Measurements from ENCODE around the gene HACD2. TPM values are rescaled to one million over a fixed set of nuclear protein-coding genes. Genes with fewer than 3 reads are reported as not detected.

Gene HACD2
- total and polyA plus RNA-seq, 10 of the 15 experiments (the other 5 are each of a cell fraction or from before 2014, with no cell fraction given) = 9.1 to 30.0 (median 18.8) TPM

DNA sequence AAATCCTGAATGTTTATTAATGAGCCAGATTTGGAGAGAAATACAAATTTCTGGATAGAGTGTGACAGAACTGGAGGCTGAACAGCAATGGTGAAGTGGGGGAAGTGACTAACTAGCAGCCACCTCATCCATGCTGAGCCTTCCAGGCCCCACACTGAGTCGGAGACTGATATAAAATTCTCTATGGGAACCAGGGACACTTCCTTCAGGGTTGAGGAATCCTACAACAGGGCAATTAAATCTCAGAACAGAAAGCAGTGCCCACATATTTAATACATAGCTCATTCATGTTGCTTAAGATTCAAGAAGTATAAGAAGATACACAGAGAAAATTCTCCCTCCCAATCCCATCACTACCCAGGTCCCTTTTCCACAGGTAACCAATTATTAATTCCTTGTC, 49.3 kb downstream of the HACD2 start:
- no peaks in the 10 kb centered on the region; the same call in 1 of the 2 replicates for H3K79me2 ChIP-seq (ENCODE audit: control insufficient read depth, insufficient read depth, low read length)
- no TSS peak for BruUV-seq (replicated peaks)
- no peak overlapping the region for H3K27ac ChIP-seq (ENCODE audit: control insufficient read depth, insufficient read depth)
- 94% methylated on average over 1 of the region's 1 CpG for WGBS (ENCODE audit: insufficient coverage, insufficient replicate concordance, low lambda C conversion rate, missing lambda C conversion rate)
- no peak overlapping the region for H3K4me3 ChIP-seq
- no peak for TF ChIP-seq MYC (IDR thresholded peaks at IDR 0.05; ENCODE audit: insufficient read depth, insufficient read length, insufficient replicate concordance, low read length, severe bottlenecking)
- TF ChIP-seq, protein P1, sequence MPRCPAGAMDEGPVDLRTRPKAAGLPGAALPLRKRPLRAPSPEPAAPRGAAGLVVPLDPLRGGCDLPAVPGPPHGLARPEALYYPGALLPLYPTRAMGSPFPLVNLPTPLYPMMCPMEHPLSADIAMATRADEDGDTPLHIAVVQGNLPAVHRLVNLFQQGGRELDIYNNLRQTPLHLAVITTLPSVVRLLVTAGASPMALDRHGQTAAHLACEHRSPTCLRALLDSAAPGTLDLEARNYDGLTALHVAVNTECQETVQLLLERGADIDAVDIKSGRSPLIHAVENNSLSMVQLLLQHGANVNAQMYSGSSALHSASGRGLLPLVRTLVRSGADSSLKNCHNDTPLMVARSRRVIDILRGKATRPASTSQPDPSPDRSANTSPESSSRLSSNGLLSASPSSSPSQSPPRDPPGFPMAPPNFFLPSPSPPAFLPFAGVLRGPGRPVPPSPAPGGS (IDR thresholded peaks at IDR 0.05; ENCODE audit: borderline replicate concordance, insufficient read depth, low read depth, low read length, poor library complexity, severe bottlenecking) = no peak
- TF ChIP-seq, protein P2, sequence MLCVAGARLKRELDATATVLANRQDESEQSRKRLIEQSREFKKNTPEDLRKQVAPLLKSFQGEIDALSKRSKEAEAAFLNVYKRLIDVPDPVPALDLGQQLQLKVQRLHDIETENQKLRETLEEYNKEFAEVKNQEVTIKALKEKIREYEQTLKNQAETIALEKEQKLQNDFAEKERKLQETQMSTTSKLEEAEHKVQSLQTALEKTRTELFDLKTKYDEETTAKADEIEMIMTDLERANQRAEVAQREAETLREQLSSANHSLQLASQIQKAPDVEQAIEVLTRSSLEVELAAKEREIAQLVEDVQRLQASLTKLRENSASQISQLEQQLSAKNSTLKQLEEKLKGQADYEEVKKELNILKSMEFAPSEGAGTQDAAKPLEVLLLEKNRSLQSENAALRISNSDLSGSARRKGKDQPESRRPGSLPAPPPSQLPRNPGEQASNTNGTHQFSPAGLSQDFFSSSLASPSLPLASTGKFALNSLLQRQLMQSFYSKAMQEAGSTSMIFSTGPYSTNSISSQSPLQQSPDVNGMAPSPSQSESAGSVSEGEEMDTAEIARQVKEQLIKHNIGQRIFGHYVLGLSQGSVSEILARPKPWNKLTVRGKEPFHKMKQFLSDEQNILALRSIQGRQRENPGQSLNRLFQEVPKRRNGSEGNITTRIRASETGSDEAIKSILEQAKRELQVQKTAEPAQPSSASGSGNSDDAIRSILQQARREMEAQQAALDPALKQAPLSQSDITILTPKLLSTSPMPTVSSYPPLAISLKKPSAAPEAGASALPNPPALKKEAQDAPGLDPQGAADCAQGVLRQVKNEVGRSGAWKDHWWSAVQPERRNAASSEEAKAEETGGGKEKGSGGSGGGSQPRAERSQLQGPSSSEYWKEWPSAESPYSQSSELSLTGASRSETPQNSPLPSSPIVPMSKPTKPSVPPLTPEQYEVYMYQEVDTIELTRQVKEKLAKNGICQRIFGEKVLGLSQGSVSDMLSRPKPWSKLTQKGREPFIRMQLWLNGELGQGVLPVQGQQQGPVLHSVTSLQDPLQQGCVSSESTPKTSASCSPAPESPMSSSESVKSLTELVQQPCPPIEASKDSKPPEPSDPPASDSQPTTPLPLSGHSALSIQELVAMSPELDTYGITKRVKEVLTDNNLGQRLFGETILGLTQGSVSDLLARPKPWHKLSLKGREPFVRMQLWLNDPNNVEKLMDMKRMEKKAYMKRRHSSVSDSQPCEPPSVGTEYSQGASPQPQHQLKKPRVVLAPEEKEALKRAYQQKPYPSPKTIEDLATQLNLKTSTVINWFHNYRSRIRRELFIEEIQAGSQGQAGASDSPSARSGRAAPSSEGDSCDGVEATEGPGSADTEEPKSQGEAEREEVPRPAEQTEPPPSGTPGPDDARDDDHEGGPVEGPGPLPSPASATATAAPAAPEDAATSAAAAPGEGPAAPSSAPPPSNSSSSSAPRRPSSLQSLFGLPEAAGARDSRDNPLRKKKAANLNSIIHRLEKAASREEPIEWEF (IDR thresholded peaks at IDR 0.05; ENCODE audit: insufficient replicate concordance, low read depth, low read length) = no peak
- TF ChIP-seq SIN3A (IDR thresholded peaks at IDR 0.05; ENCODE audit: low read depth, low read length) = no peak
- no peak for TF ChIP-seq EZH2 (IDR thresholded peaks at IDR 0.05; ENCODE audit: borderline replicate concordance, control insufficient read depth, low read depth, low read length)
- no peak for TF ChIP-seq JUND (IDR thresholded peaks at IDR 0.05; ENCODE audit: low read depth, low read length)
- no peak for TF ChIP-seq GATAD2B (conservative IDR thresholded peaks at IDR 0.05; ENCODE audit: low read depth)
- TF ChIP-seq, protein P3, sequence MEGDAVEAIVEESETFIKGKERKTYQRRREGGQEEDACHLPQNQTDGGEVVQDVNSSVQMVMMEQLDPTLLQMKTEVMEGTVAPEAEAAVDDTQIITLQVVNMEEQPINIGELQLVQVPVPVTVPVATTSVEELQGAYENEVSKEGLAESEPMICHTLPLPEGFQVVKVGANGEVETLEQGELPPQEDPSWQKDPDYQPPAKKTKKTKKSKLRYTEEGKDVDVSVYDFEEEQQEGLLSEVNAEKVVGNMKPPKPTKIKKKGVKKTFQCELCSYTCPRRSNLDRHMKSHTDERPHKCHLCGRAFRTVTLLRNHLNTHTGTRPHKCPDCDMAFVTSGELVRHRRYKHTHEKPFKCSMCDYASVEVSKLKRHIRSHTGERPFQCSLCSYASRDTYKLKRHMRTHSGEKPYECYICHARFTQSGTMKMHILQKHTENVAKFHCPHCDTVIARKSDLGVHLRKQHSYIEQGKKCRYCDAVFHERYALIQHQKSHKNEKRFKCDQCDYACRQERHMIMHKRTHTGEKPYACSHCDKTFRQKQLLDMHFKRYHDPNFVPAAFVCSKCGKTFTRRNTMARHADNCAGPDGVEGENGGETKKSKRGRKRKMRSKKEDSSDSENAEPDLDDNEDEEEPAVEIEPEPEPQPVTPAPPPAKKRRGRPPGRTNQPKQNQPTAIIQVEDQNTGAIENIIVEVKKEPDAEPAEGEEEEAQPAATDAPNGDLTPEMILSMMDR (IDR thresholded peaks at IDR 0.05 in 2 of 3, conservative IDR thresholded peaks at IDR 0.05 in 1 of 3; ENCODE audit: control insufficient read depth in 2 of 3, extremely low read depth in 1 of 3, insufficient read depth in 1 of 3, low read depth in 3 of 3, low read length in 3 of 3) = no peak
- TF ChIP-seq KAT2A (conservative IDR thresholded peaks at IDR 0.05; ENCODE audit: control insufficient read depth, low read depth, low read length) = no peak
- TF ChIP-seq MXI1 (IDR thresholded peaks at IDR 0.05; ENCODE audit: low read depth, low read length) = no peak
- no peak for TF ChIP-seq ZNF24 (IDR thresholded peaks at IDR 0.05)
- TF ChIP-seq CBX5 (IDR thresholded peaks at IDR 0.05; ENCODE audit: low read depth) = no peak
- no peak for TF ChIP-seq EGR1 (IDR thresholded peaks at IDR 0.05; ENCODE audit: borderline replicate concordance in 1 of 2, low read depth in 2 of 2, low read length in 2 of 2)
- TF ChIP-seq GABPA (IDR thresholded peaks at IDR 0.05; ENCODE audit: low read depth) = no peak
- TF ChIP-seq SUZ12 (IDR thresholded peaks at IDR 0.05; ENCODE audit: unreplicated experiment) = no peak
- TF ChIP-seq SP1 (IDR thresholded peaks at IDR 0.05; ENCODE audit: low read depth, low read length) = no peak
- H2AFZ ChIP-seq (ENCODE audit: control insufficient read depth, low read depth, low read length) = no peak overlapping the region
- DNase-seq (ENCODE audit: low read depth, low spot score) (no peak), ATAC-seq (no peak), FAIRE-seq (no peak)
- H3K4me1 ChIP-seq (ENCODE audit: control insufficient read depth, insufficient read depth, low read length) = peaks cover 11% of the 10 kb centered on the region
- H4K20me1 ChIP-seq (ENCODE audit: control insufficient read depth, insufficient read depth) = no peaks in the 10 kb centered on the region
- ChIA-PET CTCF (interaction anchor here (1.4 to 2.6 kb wide), 3 partner anchors 16 to 27 kb away, joined by 3 to 10 read pairs (median 6); no protein-coding TSS in a partner anchor), RAD21 (ENCODE audit: unreplicated experiment) (interaction anchor here (1.0 to 1.2 kb wide), 2 partner anchors 12 to 25 kb away, joined by 3 read pairs; no protein-coding TSS in a partner anchor), POLR2A (no interaction called here), SMC1A (ENCODE audit: uncharacterized antibody, unreplicated experiment) (interaction anchor here (1.8 kb wide), 1 partner anchor 10 kb away, joined by 5 read pairs; no protein-coding TSS in a partner anchor)
- no peaks in the 10 kb centered on the region for H3K27me3 ChIP-seq (replicated peaks in 1 of 2; ENCODE audit: control insufficient read depth in 2 of 2, insufficient read depth in 2 of 2, low read length in 1 of 2)
- H3K4me2 ChIP-seq (ENCODE audit: control insufficient read depth, insufficient read depth) = no peak overlapping the region
- H3K9ac ChIP-seq (ENCODE audit: control insufficient read depth, insufficient read depth, low read length) = no peak overlapping the region
- intact Hi-C loops (cut with micrococcal nuclease; ENCODE audit: unreplicated experiment) = no loop called here
- in situ Hi-C loops (cut with MboI) = no loop called here
- no peaks in the 10 kb centered on the region for H3K36me3 ChIP-seq (ENCODE audit: control insufficient read depth in 2 of 2, insufficient read depth in 2 of 2, low read length in 1 of 2)
- H3K9me3 ChIP-seq (replicated peaks; ENCODE audit: control insufficient read depth, insufficient read depth, low read length) = no peaks in the 10 kb centered on the region
